ENCODE data around the gene MKNK2.

DNA sequence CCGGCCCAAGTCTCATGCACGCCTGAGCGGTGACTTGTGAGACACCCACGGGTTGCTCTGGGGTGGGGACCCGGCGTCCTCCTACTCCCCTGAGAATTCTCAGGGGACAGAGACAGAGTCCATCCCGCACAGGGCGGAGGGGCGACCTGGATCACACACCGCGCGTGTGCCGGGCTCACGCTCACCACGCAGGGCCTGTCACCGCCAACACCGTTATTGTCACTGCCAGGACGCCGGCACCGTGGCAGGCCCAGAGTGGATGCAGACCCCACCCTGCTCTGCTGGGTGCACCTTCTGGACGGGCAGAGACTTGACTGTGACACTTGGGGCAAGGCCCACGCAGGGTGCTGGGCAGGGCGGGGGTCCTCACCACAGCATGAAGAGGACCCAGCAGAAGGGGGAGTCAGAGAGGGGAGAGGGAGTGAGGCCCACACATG, 28.8 kb upstream of the MKNK2 start:
- TF ChIP-seq EZH2phosphoT487 (IDR thresholded peaks at IDR 0.05; ENCODE audit: borderline replicate concordance, low read length) (no peak), EZH2 (IDR thresholded peaks at IDR 0.05; ENCODE audit: low read length, unreplicated experiment) (no peak)
- TF ChIP-seq, protein P1, sequence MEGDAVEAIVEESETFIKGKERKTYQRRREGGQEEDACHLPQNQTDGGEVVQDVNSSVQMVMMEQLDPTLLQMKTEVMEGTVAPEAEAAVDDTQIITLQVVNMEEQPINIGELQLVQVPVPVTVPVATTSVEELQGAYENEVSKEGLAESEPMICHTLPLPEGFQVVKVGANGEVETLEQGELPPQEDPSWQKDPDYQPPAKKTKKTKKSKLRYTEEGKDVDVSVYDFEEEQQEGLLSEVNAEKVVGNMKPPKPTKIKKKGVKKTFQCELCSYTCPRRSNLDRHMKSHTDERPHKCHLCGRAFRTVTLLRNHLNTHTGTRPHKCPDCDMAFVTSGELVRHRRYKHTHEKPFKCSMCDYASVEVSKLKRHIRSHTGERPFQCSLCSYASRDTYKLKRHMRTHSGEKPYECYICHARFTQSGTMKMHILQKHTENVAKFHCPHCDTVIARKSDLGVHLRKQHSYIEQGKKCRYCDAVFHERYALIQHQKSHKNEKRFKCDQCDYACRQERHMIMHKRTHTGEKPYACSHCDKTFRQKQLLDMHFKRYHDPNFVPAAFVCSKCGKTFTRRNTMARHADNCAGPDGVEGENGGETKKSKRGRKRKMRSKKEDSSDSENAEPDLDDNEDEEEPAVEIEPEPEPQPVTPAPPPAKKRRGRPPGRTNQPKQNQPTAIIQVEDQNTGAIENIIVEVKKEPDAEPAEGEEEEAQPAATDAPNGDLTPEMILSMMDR (conservative IDR thresholded peaks at IDR 0.05; ENCODE audit: low read depth, low read length) = no peak
